HEK293 (cell line): ENCODE results near the gene RABEP2.
A peak's percentile ranks its signal among the peaks of the same experiment; 100 is the strongest.

Experiments used
- FEZF1 ChIP-seq: fragments of 450-650 bp; formaldehyde crosslinking; IDR thresholded peaks from 2 replicates; pipeline ENCODE4 v1.5.1; 2016; ENCODE audit warnings: missing biosample characterization, missing genetic modification characterization
- KLF10 ChIP-seq: fragments of 450-650 bp; IDR thresholded peaks from 2 replicates; pipeline ENCODE4 v1.5.1; 2018; ENCODE audit warnings: missing biosample characterization, mild to moderate bottlenecking, missing genetic modification characterization
- KLF16 ChIP-seq: fragments of 450-650 bp; formaldehyde crosslinking; IDR thresholded peaks from 2 replicates; pipeline ENCODE4 v1.5.1; 2017; ENCODE audit warnings: missing biosample characterization, missing genetic modification characterization
- OSR2 ChIP-seq: fragments of 450-650 bp; formaldehyde crosslinking; IDR thresholded peaks from 2 replicates; pipeline ENCODE4 v1.5.1; 2016; ENCODE audit warnings: missing biosample characterization, missing genetic modification characterization
- PRDM6 ChIP-seq: fragments of 450-650 bp; formaldehyde crosslinking; IDR thresholded peaks from 2 replicates; pipeline ENCODE4 v1.5.1; 2017; ENCODE audit warnings: missing biosample characterization, missing genetic modification characterization
- SALL2 ChIP-seq: fragments of 450-650 bp; formaldehyde crosslinking; IDR thresholded peaks from 2 replicates; pipeline ENCODE4 v1.5.0; 2017; ENCODE audit warnings: missing biosample characterization, mild to moderate bottlenecking, missing genetic modification characterization, borderline replicate concordance
- YY1 ChIP-seq: fragments of 450-650 bp; formaldehyde crosslinking; IDR thresholded peaks from 2 replicates; pipeline ENCODE4 v1.5.1; 2018; ENCODE audit warnings: missing biosample characterization, missing genetic modification characterization
- ZBTB1 ChIP-seq: fragments of 450-650 bp; formaldehyde crosslinking; IDR thresholded peaks from 2 replicates; pipeline ENCODE4 v1.5.1; 2016; ENCODE audit warnings: missing biosample characterization, missing genetic modification characterization
- ZBTB7A ChIP-seq: fragments of 450-650 bp; formaldehyde crosslinking; IDR thresholded peaks from 2 replicates; pipeline ENCODE4 v1.5.1; 2016; ENCODE audit warnings: low read depth, missing biosample characterization, missing genetic modification characterization
- ZBTB8A ChIP-seq: fragments of 450-650 bp; formaldehyde crosslinking; IDR thresholded peaks from 2 replicates; pipeline ENCODE4 v1.5.1; 2016; ENCODE audit warnings: missing biosample characterization, missing genetic modification characterization
- ZEB2 ChIP-seq: fragments of 450-650 bp; formaldehyde crosslinking; IDR thresholded peaks from 2 replicates; pipeline ENCODE4 v1.5.1; 2016; ENCODE audit warnings: missing biosample characterization, missing genetic modification characterization
- ZNF10 ChIP-seq: fragments of 450-650 bp; formaldehyde crosslinking; IDR thresholded peaks from 2 replicates; pipeline ENCODE4 v1.5.1; 2017; ENCODE audit warnings: missing biosample characterization, missing genetic modification characterization
- ZNF114 ChIP-seq: fragments of 450-650 bp; formaldehyde crosslinking; IDR thresholded peaks from 2 replicates; pipeline ENCODE4 v1.5.0; 2017; ENCODE audit warnings: missing biosample characterization, missing genetic modification characterization
- ZNF2 ChIP-seq: fragments of 450-650 bp; formaldehyde crosslinking; IDR thresholded peaks from 2 replicates; pipeline ENCODE4 v1.5.1; 2016; ENCODE audit warnings: missing biosample characterization, missing genetic modification characterization
- ZNF274 ChIP-seq, 2 experiments: fragments of 200-500 bp in 1 of 2; fragments of 450-650 bp in 1 of 2; sonication (Bioruptor generic) in 1 of 2; formaldehyde crosslinking in 1 of 2; IDR thresholded peaks; 2 replicates each; pipeline versions ENCODE4 v1.5.1 to v1.6.1; 2014 to 2016; ENCODE audit warnings: borderline replicate concordance in 1 of 2, inconsistent platforms in 1 of 2, low read length in 1 of 2, missing biosample characterization in 1 of 2, missing genetic modification characterization in 1 of 2
- ZNF416 ChIP-seq: fragments of 450-650 bp; formaldehyde crosslinking; IDR thresholded peaks from 2 replicates; pipeline ENCODE4 v1.5.1; 2016; ENCODE audit warnings: missing biosample characterization, missing genetic modification characterization
- ZNF423 ChIP-seq: fragments of 450-650 bp; formaldehyde crosslinking; IDR thresholded peaks from 2 replicates; pipeline ENCODE4 v1.5.1; 2016; ENCODE audit warnings: missing biosample characterization, missing genetic modification characterization
- ZNF473 ChIP-seq: fragments of 450-650 bp; formaldehyde crosslinking; IDR thresholded peaks from 2 replicates; pipeline ENCODE4 v1.5.1; 2017; ENCODE audit warnings: missing biosample characterization, missing genetic modification characterization
- ZNF510 ChIP-seq: fragments of 450-650 bp; formaldehyde crosslinking; IDR thresholded peaks from 2 replicates; pipeline ENCODE4 v1.5.1; 2018; ENCODE audit warnings: mild to moderate bottlenecking, missing genetic modification characterization, missing biosample characterization; ENCODE audit not compliant: insufficient replicate concordance
- ZNF555 ChIP-seq: fragments of 450-650 bp; formaldehyde crosslinking; conservative IDR thresholded peaks from 2 replicates; pipeline ENCODE4 v1.5.1; 2017; ENCODE audit warnings: missing biosample characterization, mild to moderate bottlenecking, missing genetic modification characterization, inconsistent platforms
- ZNF561 ChIP-seq: fragments of 450-650 bp; IDR thresholded peaks from 2 replicates; pipeline ENCODE4 v1.5.1; 2018; ENCODE audit warnings: missing biosample characterization, missing genetic modification characterization, borderline replicate concordance
- ZNF600 ChIP-seq: fragments of 450-650 bp; formaldehyde crosslinking; IDR thresholded peaks from 2 replicates; pipeline ENCODE4 v1.5.1; 2016; ENCODE audit warnings: missing biosample characterization, missing genetic modification characterization
- ZNF747 ChIP-seq: fragments of 450-650 bp; formaldehyde crosslinking; IDR thresholded peaks from 2 replicates; pipeline ENCODE4 v1.5.1; 2016; ENCODE audit warnings: missing biosample characterization, missing genetic modification characterization
- ZNF776 ChIP-seq: fragments of 450-650 bp; formaldehyde crosslinking; IDR thresholded peaks from 2 replicates; pipeline ENCODE4 v1.5.0; 2017; ENCODE audit warnings: missing biosample characterization, missing genetic modification characterization, borderline replicate concordance
- ZNF837 ChIP-seq: fragments of 450-650 bp; formaldehyde crosslinking; IDR thresholded peaks from 2 replicates; pipeline ENCODE4 v1.5.1; 2016; ENCODE audit warnings: missing biosample characterization, missing genetic modification characterization
- ZSCAN23 ChIP-seq: fragments of 450-650 bp; formaldehyde crosslinking; IDR thresholded peaks from 2 replicates; pipeline ENCODE4 v1.5.1; 2016; ENCODE audit warnings: missing biosample characterization, missing genetic modification characterization
- TF ChIP-seq, protein P1 (sequence below): fragments of 450-650 bp; formaldehyde crosslinking; IDR thresholded peaks from 2 replicates; pipeline ENCODE4 v1.5.1; 2016; ENCODE audit warnings: missing biosample characterization, missing genetic modification characterization
- TF ChIP-seq, protein P2 (sequence below): fragments of 450-650 bp; formaldehyde crosslinking; IDR thresholded peaks from 2 replicates; pipeline ENCODE4 v1.5.1; 2017; ENCODE audit warnings: missing biosample characterization, missing genetic modification characterization
- TF ChIP-seq, protein P3 (sequence below): fragments of 450-650 bp; formaldehyde crosslinking; IDR thresholded peaks from 2 replicates; pipeline ENCODE4 v1.5.1; 2017; ENCODE audit warnings: missing biosample characterization, missing genetic modification characterization

Gene RABEP2

GRCh38 chr16:28974437-28975157, 49.6 kb upstream of the RABEP2 start, which contains the start of gene SPNS1 (continued):
- no peak for TF ChIP-seq ZNF274 (IDR thresholded peaks at IDR 0.05; ENCODE audit: low read length)
- TF ChIP-seq ZNF274 (tag by site-specific recombination; IDR thresholded peaks at IDR 0.05; ENCODE audit: borderline replicate concordance), result no peak
- peak; percentile 78; the same call in 1 of the 2 replicates for TF ChIP-seq KLF10 (tag by site-specific recombination)
- TF ChIP-seq OSR2 (tag by site-specific recombination), result no peak; the same call in 1 of the 2 replicates
- peak; percentile 98 for TF ChIP-seq ZNF561
- no peak for TF ChIP-seq ZNF776 (tag by site-specific recombination)
- no peak for TF ChIP-seq ZNF837 (tag by site-specific recombination)
- no peak for TF ChIP-seq ZNF10 (tag by site-specific recombination)
- no peak for TF ChIP-seq ZBTB1 (tag by site-specific recombination)
- 0 out of 2 replicates have a peak, but pooled peaks have one; percentile 60 for TF ChIP-seq ZSCAN23 (tag by site-specific recombination)
- peak; percentile 92 for TF ChIP-seq KLF16 (tag by site-specific recombination)
- TF ChIP-seq ZNF114 (tag by site-specific recombination), result no peak
- TF ChIP-seq ZNF555 (tag by site-specific recombination), result no peak
- TF ChIP-seq ZNF2 (tag by site-specific recombination), result peak; percentile 69; the same call in 1 of the 2 replicates
- peak; percentile 99 for TF ChIP-seq YY1 (tag by site-specific recombination)
- TF ChIP-seq ZEB2 (tag by site-specific recombination), result peak; percentile 82
- TF ChIP-seq ZBTB7A (tag by site-specific recombination), result peak; percentile 58; the same call in 1 of the 2 replicates
- TF ChIP-seq ZNF747 (tag by site-specific recombination), result no peak
- TF ChIP-seq, protein P1, sequence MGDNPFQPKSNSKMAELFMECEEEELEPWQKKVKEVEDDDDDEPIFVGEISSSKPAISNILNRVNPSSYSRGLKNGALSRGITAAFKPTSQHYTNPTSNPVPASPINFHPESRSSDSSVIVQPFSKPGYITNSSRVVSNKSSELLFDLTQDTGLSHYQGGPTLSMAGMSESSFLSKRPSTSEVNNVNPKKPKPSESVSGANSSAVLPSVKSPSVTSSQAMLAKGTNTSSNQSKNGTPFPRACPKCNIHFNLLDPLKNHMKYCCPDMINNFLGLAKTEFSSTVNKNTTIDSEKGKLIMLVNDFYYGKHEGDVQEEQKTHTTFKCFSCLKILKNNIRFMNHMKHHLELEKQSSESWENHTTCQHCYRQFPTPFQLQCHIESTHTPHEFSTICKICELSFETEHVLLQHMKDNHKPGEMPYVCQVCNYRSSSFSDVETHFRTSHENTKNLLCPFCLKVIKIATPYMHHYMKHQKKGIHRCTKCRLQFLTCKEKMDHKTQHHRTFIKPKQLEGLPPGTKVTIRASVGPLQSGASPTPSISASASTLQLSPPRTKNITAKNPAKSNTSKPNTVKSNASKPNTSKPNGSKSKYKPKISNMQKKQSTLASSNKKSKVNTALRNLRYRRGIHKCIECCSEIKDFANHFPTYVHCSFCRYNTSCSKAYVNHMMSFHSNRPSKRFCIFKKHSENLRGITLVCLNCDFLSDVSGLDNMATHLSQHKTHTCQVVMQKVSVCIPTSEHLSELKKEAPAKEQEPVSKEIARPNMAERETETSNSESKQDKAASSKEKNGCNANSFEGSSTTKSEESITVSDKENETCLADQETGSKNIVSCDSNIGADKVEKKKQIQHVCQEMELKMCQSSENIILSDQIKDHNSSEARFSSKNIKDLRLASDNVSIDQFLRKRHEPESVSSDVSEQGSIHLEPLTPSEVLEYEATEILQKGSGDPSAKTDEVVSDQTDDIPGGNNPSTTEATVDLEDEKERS (tag by site-specific recombination), result no peak
- TF ChIP-seq, protein P2, sequence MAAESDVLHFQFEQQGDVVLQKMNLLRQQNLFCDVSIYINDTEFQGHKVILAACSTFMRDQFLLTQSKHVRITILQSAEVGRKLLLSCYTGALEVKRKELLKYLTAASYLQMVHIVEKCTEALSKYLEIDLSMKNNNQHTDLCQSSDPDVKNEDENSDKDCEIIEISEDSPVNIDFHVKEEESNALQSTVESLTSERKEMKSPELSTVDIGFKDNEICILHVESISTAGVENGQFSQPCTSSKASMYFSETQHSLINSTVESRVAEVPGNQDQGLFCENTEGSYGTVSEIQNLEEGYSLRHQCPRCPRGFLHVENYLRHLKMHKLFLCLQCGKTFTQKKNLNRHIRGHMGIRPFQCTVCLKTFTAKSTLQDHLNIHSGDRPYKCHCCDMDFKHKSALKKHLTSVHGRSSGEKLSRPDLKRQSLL (tag by site-specific recombination), result peak; percentile 11; the same call in 1 of the 2 replicates
- peak; percentile 50 for TF ChIP-seq ZNF600 (tag by site-specific recombination)
- TF ChIP-seq ZNF510 (tag by site-specific recombination), result no peak
- TF ChIP-seq, protein P3, sequence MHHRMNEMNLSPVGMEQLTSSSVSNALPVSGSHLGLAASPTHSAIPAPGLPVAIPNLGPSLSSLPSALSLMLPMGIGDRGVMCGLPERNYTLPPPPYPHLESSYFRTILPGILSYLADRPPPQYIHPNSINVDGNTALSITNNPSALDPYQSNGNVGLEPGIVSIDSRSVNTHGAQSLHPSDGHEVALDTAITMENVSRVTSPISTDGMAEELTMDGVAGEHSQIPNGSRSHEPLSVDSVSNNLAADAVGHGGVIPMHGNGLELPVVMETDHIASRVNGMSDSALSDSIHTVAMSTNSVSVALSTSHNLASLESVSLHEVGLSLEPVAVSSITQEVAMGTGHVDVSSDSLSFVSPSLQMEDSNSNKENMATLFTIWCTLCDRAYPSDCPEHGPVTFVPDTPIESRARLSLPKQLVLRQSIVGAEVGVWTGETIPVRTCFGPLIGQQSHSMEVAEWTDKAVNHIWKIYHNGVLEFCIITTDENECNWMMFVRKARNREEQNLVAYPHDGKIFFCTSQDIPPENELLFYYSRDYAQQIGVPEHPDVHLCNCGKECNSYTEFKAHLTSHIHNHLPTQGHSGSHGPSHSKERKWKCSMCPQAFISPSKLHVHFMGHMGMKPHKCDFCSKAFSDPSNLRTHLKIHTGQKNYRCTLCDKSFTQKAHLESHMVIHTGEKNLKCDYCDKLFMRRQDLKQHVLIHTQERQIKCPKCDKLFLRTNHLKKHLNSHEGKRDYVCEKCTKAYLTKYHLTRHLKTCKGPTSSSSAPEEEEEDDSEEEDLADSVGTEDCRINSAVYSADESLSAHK (tag by site-specific recombination), result peak; percentile 75; the same call in 1 of the 2 replicates
- TF ChIP-seq PRDM6 (tag by site-specific recombination), result no peak; the same call in 1 of the 2 replicates
- TF ChIP-seq ZNF416 (tag by site-specific recombination), result no peak
- TF ChIP-seq ZNF473 (tag by site-specific recombination), result no peak
- TF ChIP-seq ZBTB8A (tag by site-specific recombination), result peak; percentile 98
- peak; percentile 33; the same call in 1 of the 2 replicates for TF ChIP-seq FEZF1 (tag by site-specific recombination)
- no peak for TF ChIP-seq SALL2 (tag by site-specific recombination)
- TF ChIP-seq ZNF423, result no peak
